Left cardiac atrium (tissue), 4 donors: ENCODE results near the gene RIMBP3C. TPM values are rescaled to one million over a fixed set of nuclear protein-coding genes. Genes with fewer than 3 reads are reported as not detected.
"Not testable (repeated sequence)": the region's sequence is repeated elsewhere in the genome, so short reads cannot be mapped to it uniquely, and the experiment has no call there.

Experiments used
- ATAC-seq, 2 donors: fragments of 200-7000 bp; cut with Tn5 transposase; one replicate each; pipeline ENCODE4 v1.9.1; 2020; ENCODE audit warnings: mild to moderate bottlenecking in 2 of 2, moderate library complexity in 2 of 2
- DNase-seq: peaks from one replicate; pipeline ENCODE4 v3.0.0-alpha.2; 2020
- intact Hi-C, 2 donors: fragments of 100-400 bp; cut with DNase I; formaldehyde crosslinking; loops; one replicate each; pipeline versions ENCODE4 v1.14.1 to v1.15.1; 2022 to 2023
- long read RNA-seq: library from polyadenylated mRNA; unstranded; transcript quantifications from one replicate; pipeline ENCODE4 v2.0.0, GENCODE V29; 2021
- total RNA-seq, 2 donors: library from RNA; stranded (reverse); fragmentation: NEBNext Ultra II Directional; extraction: Animal tissue kit (Norgen Biotek cat#: 25700); gene quantifications; one replicate each; pipeline ENCODE4 v1.2.1, GENCODE V29; 2021
- donor health status: DM: no; HTN: yes; CAD: no.
- donor health status: DM: no; HTN: yes; CAD: no; lungs with severe emphysema.
- donor health status: DM: yes; HTN: yes; CAD: no.
- donor health status: Dilated cardiomyopathy.

The RIMBP3C gene, protein sequence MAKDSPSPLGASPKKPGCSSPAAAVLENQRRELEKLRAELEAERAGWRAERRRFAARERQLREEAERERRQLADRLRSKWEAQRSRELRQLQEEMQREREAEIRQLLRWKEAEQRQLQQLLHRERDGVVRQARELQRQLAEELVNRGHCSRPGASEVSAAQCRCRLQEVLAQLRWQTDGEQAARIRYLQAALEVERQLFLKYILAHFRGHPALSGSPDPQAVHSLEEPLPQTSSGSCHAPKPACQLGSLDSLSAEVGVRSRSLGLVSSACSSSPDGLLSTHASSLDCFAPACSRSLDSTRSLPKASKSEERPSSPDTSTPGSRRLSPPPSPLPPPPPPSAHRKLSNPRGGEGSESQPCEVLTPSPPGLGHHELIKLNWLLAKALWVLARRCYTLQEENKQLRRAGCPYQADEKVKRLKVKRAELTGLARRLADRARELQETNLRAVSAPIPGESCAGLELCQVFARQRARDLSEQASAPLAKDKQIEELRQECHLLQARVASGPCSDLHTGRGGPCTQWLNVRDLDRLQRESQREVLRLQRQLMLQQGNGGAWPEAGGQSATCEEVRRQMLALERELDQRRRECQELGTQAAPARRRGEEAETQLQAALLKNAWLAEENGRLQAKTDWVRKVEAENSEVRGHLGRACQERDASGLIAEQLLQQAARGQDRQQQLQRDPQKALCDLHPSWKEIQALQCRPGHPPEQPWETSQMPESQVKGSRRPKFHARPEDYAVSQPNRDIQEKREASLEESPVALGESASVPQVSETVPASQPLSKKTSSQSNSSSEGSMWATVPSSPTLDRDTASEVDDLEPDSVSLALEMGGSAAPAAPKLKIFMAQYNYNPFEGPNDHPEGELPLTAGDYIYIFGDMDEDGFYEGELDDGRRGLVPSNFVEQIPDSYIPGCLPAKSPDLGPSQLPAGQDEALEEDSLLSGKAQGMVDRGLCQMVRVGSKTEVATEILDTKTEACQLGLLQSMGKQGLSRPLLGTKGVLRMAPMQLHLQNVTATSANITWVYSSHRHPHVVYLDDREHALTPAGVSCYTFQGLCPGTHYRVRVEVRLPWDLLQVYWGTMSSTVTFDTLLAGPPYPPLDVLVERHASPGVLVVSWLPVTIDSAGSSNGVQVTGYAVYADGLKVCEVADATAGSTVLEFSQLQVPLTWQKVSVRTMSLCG (N-terminal part only)
- under 1 TPM; 0.05 to 0.21 TPM for total RNA-seq
- long read RNA-seq, result 0 reads

DNA sequence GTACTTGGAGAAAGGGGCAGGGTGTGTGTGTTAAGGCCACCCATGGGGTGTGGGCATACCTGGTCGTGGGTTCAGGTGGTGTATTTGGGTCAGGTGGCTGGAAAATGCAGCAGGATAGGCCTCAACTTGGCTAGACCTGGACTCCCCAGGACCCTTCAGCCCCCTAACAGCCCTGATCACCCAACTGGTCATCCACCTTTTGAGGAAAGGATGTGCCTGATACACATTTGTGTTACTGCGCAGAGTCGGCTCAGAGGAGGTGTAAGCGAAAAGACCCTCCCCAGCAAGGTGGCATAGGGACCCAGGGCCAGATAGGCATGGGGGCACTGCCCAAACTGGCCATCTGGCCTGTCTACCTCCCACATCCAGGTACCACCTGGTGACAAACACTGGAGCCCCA, at the start of gene RIMBP3C:
Gene RIMBP3C (minus strand): TSS at position 101 of the 400 bp plus-strand sequence. CDS start 485 bp downstream, outside the sequence.
- intact Hi-C loops, ATAC-seq, DNase-seq: not testable (repeated sequence)

DNA sequence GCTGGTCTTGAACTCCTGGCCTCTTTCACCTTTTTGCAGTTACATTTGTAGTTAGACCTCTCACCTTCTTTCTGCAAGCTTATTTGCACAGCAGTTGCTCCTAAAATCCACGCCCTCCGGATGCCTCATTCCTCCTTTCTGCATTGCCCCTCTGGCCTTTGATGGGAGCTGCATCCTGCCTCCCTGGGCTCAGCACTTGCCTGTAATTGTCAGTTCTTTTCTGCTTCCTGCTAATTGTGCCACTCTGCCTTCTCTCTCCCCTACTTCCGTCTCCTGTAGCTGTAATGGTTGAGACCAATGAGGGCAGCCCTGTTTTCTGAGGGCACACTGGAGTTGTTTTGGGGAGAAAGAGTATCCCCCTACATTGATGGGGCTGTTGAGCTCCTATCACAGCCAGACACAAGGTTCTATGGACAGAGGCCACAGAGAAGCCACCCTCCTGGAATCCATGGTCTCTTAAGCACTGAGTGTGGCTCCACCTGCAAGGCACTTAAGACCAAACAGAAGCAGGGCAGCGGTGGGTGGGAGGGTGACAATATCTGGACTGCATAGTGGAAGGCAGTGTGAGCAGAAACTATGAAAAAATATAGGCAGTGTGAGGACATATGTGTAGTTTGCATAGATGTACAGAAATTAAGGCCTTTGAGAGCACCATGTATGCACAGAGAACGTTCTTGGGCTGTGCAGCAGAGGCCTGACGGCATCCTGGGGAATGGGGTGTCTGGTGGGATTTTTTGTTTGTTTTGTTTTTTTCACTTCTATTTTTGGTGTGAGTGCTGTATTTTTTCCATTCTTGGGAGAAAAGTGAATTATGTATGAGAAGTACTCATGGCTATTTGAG, 48.0 kb upstream of the RIMBP3C start:
- no peak for ATAC-seq
- intact Hi-C loops, result no loop called here
- no peak for DNase-seq

DNA sequence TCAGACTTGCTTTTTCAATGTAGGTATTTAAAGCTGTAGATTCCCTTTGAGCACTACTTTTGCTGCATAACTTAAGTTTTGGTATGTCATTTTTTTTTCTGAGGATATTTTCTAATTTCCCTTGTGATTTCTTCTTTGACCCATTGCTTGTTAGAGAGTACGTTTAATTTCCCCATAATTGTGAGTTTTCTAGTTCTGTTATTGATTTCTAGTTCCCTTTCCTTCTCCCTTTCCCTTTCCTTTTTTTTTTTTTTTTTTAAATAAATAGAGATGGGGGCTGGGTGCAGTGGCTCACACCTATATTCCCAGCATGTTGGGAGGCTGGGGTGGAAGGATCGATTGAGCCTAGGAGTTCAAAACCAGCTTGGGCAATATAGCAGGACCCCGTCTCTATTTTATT, 47.0 kb upstream of the RIMBP3C start:
- no peak for ATAC-seq

DNA sequence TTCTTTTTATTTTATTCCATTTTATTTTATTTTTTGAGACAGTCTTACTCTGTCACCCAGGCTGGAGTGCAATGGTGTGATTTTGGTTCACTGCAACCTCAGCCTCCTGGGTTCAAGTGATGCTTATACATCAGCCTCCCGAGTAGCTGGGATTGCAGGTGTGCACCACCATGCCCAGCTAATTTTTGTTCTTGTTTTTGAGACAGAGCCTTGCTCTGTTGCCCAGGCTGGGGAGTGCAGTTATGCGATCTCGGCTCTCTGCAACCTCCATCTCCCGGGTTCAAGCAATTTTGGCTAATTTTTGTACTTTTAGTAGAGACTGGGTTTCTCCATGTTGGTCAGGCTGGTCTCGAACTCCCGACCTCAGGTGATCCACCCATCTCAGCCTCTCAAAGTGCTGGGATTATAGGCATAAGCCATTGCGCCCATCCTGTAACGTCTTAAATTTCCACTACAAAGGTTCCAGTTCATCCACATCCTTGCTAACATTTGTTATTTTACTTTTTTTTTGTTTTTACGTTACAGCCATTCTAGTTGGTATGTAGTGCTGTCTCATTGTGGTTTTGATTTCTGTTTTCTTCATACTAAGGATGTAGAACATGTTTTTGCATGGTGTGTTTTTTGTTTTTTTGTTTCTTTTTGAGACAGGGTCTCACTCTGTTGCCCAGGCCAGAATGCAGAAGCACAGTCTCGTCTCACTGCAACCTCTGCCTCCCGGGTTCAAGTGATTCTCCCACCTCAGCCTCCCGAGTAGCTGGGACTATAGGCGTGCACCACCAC, 45.3 kb upstream of the RIMBP3C start:
- ATAC-seq, DNase-seq, intact Hi-C loops: not testable (repeated sequence)

More for the DNA sequence above, 47.0 kb upstream of the RIMBP3C start:
- DNase-seq, result no peak
- intact Hi-C loops, result no loop called here

DNA sequence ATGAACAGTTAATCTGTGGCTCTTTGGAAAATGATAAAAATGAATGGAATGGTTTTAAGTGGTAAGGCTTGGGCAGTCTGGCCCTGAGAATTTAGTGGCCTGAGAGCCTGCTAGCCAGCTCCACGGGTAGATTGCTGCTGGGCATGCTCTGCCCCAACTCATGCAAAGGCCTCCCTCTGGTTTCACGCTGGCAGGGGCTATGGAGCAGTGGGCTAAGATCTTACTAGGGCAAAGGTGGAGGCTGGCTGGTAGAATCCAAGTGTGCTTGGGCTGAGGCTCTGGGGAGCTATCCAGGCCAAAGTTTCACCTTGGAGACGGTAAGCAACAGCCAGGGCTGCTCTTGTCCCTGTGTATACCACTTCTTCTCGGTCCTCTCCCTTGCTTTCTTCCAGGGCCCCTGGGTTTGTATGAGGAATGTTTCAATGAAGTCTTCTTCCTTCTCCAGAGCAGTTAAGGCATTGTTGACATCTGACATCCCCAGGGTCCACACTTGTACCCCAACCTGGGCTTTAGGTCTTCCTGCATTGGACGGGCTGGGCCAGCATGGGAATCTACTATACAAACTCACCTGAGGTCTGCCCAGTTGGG, 43.7 kb upstream of the RIMBP3C start:
- intact Hi-C loops, result loop anchor here in 1 of 2 donors (5.0 kb wide), 1 partner anchor 32 kb away; no protein-coding TSS in a partner anchor
- DNase-seq (no peak), ATAC-seq (peak; percentile 24 to 48)

DNA sequence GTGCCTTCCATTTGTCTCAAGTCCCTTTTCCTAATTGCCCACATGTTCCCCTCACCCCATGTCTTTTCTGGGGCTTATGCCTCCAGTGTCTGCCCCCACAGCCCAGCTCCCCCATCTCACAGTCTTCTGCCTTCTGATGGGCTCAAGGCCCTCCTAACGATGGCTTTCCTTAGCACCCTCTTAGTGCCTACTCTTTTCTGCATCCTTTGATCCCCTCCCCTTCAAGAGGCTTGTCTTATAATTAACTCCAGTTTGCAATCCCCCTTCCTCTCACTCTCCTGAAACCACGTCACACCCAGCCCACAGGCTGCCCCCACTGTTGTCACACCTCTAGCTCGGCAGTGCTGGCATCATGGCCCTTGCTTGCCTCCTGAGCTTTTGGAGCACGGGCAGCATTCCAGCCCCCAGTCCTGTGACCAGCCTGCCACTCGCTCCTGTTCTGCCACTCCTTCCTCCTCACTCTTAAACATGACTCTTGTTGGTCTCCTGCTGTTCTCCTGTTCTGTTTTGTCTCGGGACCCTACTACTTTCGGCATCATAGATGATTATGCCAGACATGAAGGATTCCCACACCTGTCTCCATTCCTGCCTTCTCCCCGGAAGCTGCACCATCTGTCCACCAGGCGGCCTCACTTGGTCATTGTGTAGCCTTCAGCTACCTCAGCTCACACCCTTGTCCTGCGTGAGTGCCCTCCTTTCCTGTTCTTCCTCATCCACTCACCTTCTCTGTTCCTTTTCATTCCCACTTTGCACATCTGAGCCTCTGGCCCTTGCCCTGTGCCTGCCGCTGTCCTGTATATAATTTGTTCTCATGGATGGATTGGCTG, 42.4 kb upstream of the RIMBP3C start:
- intact Hi-C loops, result loop anchor here in 1 of 2 donors (5.0 kb wide), 1 partner anchor 34 kb away; no protein-coding TSS in a partner anchor
- peak; percentile 72 for DNase-seq
- peak; percentile 62 for ATAC-seq

DNA sequence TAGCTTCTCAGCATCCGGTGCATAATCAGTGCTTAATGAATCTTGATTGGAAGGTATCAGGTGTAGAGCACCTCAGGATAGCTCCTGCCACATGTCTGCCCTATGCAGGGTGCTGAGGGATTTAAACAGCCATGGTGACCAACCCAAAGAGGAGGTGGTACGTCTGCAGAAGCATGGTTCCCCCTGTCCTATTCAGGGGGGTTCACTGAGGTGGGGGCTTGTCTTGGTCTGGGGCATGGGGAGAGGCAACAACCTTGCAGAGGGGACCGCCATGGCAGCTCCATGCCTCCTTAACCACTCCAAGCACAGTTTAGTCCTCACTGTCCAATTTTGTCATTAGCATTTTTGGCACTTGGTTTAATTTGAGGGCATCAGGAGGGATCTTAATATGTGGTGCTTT, 41.2 kb upstream of the RIMBP3C start:
- intact Hi-C loops, result loop anchor here in 1 of 2 donors (5.0 kb wide), 1 partner anchor 35 kb away; no protein-coding TSS in a partner anchor
- no peak for DNase-seq
- no peak for ATAC-seq

DNA sequence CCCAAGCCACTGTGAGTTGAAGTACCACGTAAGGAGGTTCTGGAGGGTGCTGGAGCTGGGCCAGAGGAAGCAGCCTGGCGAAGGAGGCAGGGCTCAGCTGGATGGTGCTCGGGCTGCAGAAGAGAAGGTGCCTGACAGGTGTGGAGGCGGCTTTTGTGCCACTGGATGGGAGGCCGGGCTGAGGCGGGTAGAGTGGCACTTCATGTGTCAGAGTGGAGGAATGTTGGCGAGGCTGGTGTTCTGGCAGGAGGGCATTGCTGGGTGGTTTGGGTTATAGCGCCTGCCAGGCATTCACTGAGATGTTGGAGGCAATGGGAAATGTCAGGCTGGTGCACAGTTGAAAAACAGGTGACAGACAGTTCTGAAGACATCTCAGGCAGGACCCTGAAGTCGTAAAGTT, 40.4 kb upstream of the RIMBP3C start:
- intact Hi-C loops, result loop anchor here in 1 of 2 donors (5.0 kb wide), 1 partner anchor 36 kb away; no protein-coding TSS in a partner anchor
- DNase-seq, result peak; percentile 27

DNA sequence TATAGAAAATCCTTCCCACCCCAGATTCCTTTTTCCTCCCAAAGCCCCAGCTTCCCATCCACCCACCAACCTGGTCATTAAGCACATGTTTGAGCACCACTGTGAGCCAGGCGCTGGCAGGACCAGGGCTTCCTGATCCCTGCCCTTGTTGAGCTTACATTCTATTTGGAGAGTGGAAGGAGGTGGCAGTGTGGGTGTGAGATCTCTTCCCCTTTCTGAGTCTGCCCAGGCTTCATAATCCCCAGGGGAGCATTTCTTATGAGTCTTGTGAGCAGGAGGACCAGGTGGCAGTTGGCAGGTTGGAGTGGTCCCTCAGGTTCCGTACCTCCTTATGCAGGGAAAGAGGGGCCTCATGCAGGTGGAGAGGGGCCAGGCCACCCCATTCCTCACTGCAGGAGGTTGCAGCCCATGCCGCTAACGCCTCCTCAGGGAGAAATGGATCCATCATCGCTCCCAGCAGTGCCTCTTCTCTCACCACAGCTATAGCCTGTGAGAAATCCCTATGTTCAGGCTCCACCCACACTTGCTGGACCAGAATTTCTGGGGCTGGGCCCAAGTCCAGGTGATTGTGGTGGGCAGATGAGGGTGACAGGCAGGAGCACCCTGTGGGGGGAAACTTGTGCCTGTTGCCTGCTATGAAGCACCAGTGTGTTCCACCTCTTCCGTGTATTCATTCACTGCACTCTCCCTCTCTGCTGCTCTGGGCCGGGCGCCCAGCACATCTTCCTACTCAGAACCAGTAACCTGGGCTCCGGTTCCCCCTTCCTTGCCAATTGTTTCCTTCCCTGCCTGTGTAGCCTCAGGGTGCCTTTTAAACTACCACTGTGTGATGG, 39.8 kb upstream of the RIMBP3C start:
- intact Hi-C loops, result loop anchor here in 1 of 2 donors (5.0 kb wide), 1 partner anchor 36 kb away; no protein-coding TSS in a partner anchor
- no peak for ATAC-seq
- DNase-seq, result no peak

More for the DNA sequence above, 40.4 kb upstream of the RIMBP3C start:
- peak in 1 of 2 donors; percentile 61 for ATAC-seq

DNA sequence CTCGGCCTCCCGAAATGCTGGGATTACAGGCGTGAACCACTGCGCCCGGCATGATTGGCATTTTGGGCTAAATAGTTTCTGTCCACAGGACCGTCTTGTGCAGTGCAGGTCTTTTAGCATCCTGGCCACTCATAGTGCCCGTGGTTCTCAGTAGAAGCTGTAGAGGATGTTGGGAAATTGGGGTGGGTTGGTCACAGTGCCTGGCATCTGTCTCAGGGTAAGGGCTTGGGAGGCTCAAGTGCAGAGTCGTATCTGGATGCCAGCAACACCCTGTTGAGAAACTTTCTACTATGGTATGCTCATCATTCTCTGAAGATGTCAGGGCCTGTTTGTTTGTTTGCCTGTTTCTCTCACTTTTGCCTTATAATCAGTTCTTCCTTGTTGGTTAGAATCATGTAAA, 38.1 kb upstream of the RIMBP3C start:
- intact Hi-C loops, result no loop called here
- no peak for ATAC-seq

DNA sequence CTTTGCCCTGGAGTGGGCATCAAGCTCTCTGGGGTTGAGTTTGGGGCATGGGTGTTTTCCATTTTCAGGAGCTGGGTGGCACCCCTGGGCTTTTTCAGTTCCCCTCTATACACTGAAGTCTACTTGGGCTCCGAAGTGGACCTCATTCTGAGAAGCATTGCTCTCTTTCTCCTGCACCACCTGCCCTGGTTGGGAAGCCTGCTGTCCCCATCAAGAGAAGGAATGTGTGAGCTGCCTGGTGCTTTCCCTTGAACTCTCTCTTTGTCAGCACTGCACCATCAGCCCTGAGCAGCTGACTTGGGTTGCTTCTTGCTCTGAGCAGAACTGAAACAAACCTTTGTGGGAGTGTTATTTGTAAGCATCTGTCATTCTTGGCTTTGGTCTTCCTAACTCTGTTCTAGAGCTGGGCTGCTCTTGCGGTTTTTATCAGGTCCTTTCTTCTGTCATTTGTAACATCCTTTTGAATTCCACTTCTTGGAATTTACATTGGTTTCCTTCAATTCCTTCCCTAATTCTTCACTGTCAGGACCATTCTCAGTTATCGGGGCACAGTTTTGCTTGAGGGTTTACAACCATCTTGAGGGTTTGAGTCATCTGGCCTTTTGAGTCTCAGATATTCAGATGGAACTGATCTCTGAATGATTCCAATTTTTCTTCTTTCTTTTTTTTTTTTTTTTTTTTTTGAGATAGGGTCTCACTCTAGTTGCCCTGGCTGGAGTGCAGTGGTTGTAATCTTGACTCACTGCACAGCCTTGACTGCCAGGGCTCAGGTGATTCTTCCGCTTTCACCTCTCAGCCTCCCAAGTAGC, 36.7 kb upstream of the RIMBP3C start:
- DNase-seq (no peak), ATAC-seq (peak in 1 of 2 donors; percentile 33)
- intact Hi-C loops, result no loop called here

More for the DNA sequence above, 38.1 kb upstream of the RIMBP3C start:
- DNase-seq, result no peak

DNA sequence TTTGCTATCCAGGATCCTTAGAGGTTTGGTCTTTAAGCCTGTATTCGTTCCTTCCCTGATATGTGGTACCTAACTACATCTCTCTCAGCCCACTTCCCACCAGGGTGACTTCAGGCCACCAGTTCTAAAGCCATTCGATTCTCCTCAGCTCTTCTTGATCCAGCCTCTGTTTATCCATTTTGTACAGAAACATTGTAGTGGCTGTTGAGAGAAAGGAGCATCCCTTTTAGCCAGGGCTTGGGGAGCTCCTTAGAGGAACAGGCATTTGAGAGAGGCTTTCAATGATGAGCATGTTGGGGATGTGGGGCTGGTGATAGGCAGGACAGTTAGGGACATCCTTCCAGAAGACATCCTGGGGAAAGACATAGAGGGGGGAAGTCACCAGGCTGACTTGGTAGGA, 34.1 kb upstream of the RIMBP3C start:
- intact Hi-C loops, result no loop called here
- ATAC-seq (no peak), DNase-seq (no peak)

DNA sequence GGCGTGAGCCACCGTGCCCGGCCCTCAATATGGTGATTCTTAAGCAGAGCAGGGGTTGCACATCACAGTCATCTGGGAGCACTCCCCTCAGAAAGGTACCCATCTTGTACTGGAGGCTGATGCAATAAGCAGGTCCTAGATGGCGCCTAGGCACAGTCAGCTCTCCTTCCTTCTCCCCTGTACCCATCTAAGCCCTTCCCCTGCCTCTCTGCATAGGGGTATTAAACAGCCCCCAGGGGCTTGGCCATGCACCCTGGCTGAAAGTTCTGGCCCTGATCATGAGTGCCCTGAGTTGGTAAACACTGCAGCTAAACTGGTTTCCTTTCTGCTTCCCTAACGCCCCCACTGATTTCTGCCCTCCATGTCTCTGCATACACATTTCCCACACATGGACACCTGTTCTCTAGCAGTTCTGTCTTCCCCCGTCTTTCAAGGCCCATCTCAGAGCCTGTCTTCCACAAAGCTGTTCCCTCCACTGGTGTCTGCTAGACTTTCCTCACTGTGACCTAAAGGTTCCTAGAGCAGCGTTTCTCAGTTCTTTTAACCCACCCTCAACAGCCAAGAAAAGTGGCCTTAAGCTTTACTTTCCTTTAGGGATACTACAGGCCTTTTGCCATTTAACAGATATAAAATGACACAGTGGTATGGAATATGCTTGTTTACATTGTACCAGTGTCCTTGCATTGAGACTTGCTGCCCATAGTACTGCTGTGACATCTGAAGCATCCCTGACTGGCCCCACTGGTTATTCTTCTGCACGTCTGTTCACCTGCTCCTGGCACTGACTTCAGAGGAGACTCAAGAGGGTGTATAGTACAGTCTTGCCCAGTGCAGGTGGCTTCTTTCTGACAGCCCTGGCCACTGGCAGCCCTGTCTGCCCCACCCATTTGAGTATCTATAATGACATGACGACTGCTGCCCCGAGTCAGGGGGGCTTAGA, 31.8 kb upstream of the RIMBP3C start:
- intact Hi-C loops, result no loop called here
- ATAC-seq (no peak), DNase-seq (no peak)
